Neural progenitor cell (in vitro differentiated cells): ENCODE data around the gene GFI1.

ENCODE experiments used
- CTCF ChIP-seq: fragments of 200-600 bp; sonication (generic); IDR thresholded peaks from 2 replicates; pipeline ENCODE4 v1.5.1; 2017; ENCODE audit warnings: antibody characterized with exemption, mild to moderate bottlenecking
- EZH2 ChIP-seq: fragments of 200-600 bp; sonication (generic); IDR thresholded peaks from 2 replicates; pipeline ENCODE4 v1.6.1; 2017; ENCODE audit warnings: antibody characterized with exemption, mild to moderate bottlenecking, moderate library complexity
- EZH2phosphoT487 ChIP-seq: fragments of 200-600 bp; sonication (generic); IDR thresholded peaks from 2 replicates; pipeline ENCODE4 v1.6.1; 2017; ENCODE audit warnings: antibody characterized with exemption

- TF ChIP-seq CTCF (no peak), EZH2phosphoT487 (no peak), EZH2 (no peak)
Measured at GRCh38 chr1:92447976-92448375, 38.7 kb downstream of the GFI1 start.
